Ascending aorta (tissue), 2 donors: ENCODE measurements around the gene ETV1. TPM values are rescaled to one million over a fixed set of nuclear protein-coding genes. Genes with fewer than 3 reads are reported as not detected.

ENCODE experiments used
- DNase-seq, 2 donors: peaks; one replicate each; pipeline ENCODE4 v3.0.0-alpha.2; 2019; ENCODE audit warnings: low spot score in 2 of 2
- H3K27ac ChIP-seq, 2 donors: fragments of 200-600 bp; sonication (generic); one replicate each; pipeline ENCODE4 v1.5.1; 2016 to 2017; ENCODE audit warnings: mild to moderate bottlenecking in 1 of 2
- H3K27me3 ChIP-seq: fragments of 200-600 bp; sonication (generic); one replicate; pipeline ENCODE4 v1.5.1; 2017
- H3K36me3 ChIP-seq, 2 donors: fragments of 200-600 bp; sonication (generic); one replicate each; pipeline ENCODE4 v1.5.1; 2016
- H3K4me1 ChIP-seq, 2 donors: fragments of 200-600 bp; sonication (generic); one replicate each; pipeline ENCODE4 v1.5.1; 2016 to 2017; ENCODE audit warnings: mild to moderate bottlenecking in 1 of 2
- H3K4me3 ChIP-seq, 2 donors: fragments of 200-600 bp; sonication (generic); one replicate each; pipeline ENCODE4 v1.5.1; 2016 to 2017; ENCODE audit warnings: mild to moderate bottlenecking in 1 of 2
- H3K9me3 ChIP-seq, 2 donors: fragments of 200-600 bp; sonication (generic); one replicate each; pipeline ENCODE4 v1.5.1; 2016
- intact Hi-C: fragments of 100-400 bp; cut with DNase I; formaldehyde crosslinking; loops from one replicate; pipeline ENCODE4 v1.15.1; 2023
- total RNA-seq: library from RNA; depleted of rRNA; stranded (reverse); fragments of >200 nt; gene quantifications from one replicate; pipeline ENCODE4 v1.1.0, GENCODE V29; 2016
- TF ChIP-seq, protein P1 (sequence below), 3 experiments: fragments of 200-600 bp in 2 of 3; fragments of 450-650 bp in 1 of 3; sonication (generic) in 2 of 3; IDR thresholded peaks; one replicate each; pipeline ENCODE4 v1.5.1; 2016 to 2019; ENCODE audit warnings: antibody characterized with exemption in 3 of 3, mild to moderate bottlenecking in 1 of 3, moderate library complexity in 1 of 3

Gene ETV1
- total RNA-seq, 1 donor from 2014 or later = 5.3 TPM

DNA sequence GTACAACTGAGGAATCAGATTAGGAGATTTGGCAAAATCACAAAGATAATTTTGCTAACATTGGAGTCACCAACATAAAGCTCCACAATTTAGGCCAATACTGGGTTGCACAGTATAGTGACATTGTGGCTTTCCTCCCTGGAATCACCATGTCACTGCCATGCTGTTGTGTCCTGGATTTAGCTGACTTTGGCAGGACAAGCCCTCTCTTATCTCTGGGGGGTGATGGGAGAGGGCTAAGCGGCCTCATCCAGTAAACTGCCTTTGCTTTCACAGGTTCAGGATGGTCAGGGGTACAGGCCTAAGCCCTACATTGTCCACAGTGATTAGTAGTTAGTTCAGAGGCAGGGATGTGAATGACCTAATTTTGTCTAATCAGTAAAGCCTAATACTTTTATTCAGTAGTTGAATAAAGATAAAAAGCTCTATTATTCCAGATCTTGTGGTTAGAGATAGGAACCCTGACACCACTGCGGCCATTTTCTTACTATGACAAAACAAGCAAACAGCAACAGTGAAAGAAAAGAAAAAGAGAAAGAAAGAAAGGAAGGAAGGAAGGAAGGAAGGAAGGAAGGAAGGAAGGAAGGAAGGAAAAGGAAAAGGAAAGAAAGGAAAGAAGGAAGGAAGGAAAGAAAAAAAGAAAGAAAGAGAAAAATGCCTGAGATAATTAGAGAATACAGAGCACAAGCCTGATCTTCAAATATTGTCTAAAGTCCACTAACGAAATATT lies 140.1 kb downstream of the ETV1 start:
- DNase-seq = no peak
- no peaks in the 10 kb centered on the region for H3K4me1 ChIP-seq
- no peak overlapping the region for H3K4me3 ChIP-seq
- intact Hi-C loops = no loop called here
- no peaks in the 10 kb centered on the region for H3K9me3 ChIP-seq
- TF ChIP-seq, protein P1, sequence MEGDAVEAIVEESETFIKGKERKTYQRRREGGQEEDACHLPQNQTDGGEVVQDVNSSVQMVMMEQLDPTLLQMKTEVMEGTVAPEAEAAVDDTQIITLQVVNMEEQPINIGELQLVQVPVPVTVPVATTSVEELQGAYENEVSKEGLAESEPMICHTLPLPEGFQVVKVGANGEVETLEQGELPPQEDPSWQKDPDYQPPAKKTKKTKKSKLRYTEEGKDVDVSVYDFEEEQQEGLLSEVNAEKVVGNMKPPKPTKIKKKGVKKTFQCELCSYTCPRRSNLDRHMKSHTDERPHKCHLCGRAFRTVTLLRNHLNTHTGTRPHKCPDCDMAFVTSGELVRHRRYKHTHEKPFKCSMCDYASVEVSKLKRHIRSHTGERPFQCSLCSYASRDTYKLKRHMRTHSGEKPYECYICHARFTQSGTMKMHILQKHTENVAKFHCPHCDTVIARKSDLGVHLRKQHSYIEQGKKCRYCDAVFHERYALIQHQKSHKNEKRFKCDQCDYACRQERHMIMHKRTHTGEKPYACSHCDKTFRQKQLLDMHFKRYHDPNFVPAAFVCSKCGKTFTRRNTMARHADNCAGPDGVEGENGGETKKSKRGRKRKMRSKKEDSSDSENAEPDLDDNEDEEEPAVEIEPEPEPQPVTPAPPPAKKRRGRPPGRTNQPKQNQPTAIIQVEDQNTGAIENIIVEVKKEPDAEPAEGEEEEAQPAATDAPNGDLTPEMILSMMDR (IDR thresholded peaks at IDR 0.05) = no peak
- no peaks in the 10 kb centered on the region for H3K27me3 ChIP-seq
- H3K27ac ChIP-seq = no peak overlapping the region
- no peaks in the 10 kb centered on the region for H3K36me3 ChIP-seq

- Histone ChIP-seq H3K4me1 (no peaks in the 10 kb centered on the region), H3K27me3 (no peaks in the 10 kb centered on the region), H3K4me3 (no peak overlapping the region), H3K9me3 (no peaks in the 10 kb centered on the region), H3K36me3 (no peaks in the 10 kb centered on the region), H3K27ac (no peak overlapping the region)
- intact Hi-C loops = no loop called here
- no peak for DNase-seq
- TF ChIP-seq, protein P1 (IDR thresholded peaks at IDR 0.05) = no peak
Measured at GRCh38 chr7:13848681-13849131, 140.8 kb downstream of the ETV1 start.

DNA sequence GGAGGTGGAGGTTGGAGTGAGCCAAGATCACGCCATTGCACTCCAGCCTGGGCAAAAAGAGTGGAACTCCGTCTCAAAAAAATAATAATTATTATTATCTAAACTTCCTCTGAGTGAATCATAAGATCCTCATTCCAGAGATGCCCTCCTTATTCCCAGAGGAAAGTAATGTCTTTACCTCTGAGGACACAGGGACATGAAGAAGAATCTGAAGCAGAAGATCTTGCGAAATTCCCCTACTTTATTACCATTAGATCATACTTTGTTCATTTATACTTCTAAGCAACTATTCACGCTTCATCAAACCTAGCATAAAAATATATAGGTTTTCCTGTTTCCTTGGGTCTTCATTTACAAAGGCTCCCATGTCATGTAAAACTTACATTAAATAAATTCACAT lies 143.1 kb downstream of the ETV1 start:
- no peak overlapping the region for H3K4me3 ChIP-seq
- no peaks in the 10 kb centered on the region for H3K9me3 ChIP-seq
- no peak overlapping the region for H3K27ac ChIP-seq
- H3K36me3 ChIP-seq = no peaks in the 10 kb centered on the region
- intact Hi-C loops = no loop called here
- no peak for DNase-seq
- H3K27me3 ChIP-seq = no peaks in the 10 kb centered on the region
- TF ChIP-seq, protein P1 (IDR thresholded peaks at IDR 0.05) = no peak
- no peaks in the 10 kb centered on the region for H3K4me1 ChIP-seq

GRCh38 chr7:13845601-13846000 lies 143.9 kb downstream of the ETV1 start:
- intact Hi-C loops = no loop called here
- Histone ChIP-seq H3K27ac (no peak overlapping the region), H3K4me3 (no peak overlapping the region), H3K4me1 (no peaks in the 10 kb centered on the region), H3K36me3 (no peaks in the 10 kb centered on the region), H3K27me3 (no peaks in the 10 kb centered on the region), H3K9me3 (no peaks in the 10 kb centered on the region)
- DNase-seq = no peak
- TF ChIP-seq, protein P1 (IDR thresholded peaks at IDR 0.05) = no peak

DNA sequence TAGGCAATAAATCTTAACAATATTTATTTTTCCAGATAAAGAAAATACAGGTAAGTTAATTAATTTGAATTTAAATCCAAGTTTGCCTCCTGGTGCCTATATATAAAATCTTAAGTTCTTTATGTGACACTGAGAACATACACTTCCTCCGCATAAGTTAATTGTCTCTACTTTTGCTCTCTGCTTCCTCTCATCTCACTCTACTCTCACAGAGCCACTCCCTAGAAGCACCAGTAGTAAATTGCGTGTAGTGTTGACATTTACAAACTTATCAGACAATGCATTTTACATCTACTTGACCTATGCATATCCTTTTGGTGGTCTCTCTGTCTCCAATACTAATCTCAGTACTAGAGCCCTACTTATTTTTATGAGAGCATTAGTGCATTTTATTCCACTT lies 144.5 kb downstream of the ETV1 start:
- intact Hi-C loops = no loop called here
- H3K27me3 ChIP-seq = no peaks in the 10 kb centered on the region
- no peaks in the 10 kb centered on the region for H3K9me3 ChIP-seq
- no peaks in the 10 kb centered on the region for H3K4me1 ChIP-seq
- H3K4me3 ChIP-seq = no peak overlapping the region
- H3K27ac ChIP-seq = no peak overlapping the region
- no peak for DNase-seq
- H3K36me3 ChIP-seq = no peaks in the 10 kb centered on the region
- TF ChIP-seq, protein P1 (IDR thresholded peaks at IDR 0.05) = no peak
